GM21737 (cell line): ENCODE measurements around the gene PTGER1.
"Not testable (repeated sequence)": the region's sequence is repeated elsewhere in the genome, so short reads cannot be mapped to it uniquely, and the experiment has no call there.

Experiments used
- ATAC-seq: cut with Tn5 transposase; IDR thresholded peaks from one replicate; pipeline ENCODE4 v1.9.1; 2021; ENCODE audit warnings: mild to moderate bottlenecking, moderate library complexity; ENCODE audit not compliant: unreplicated experiment

Gene PTGER1

GRCh38 chr19:14475251-14476073 is at the start of gene PTGER1:
PTGER1 (minus strand) TSS chr19:14475354; CDS start chr19:14474320, 1,034 bp downstream.
- no peak for ATAC-seq

GRCh38 chr19:14520543-14520942 is 45.4 kb upstream of the PTGER1 start:
- ATAC-seq, result no peak

GRCh38 chr19:14519860-14520407 is 44.8 kb upstream of the PTGER1 start:
- no peak for ATAC-seq

GRCh38 chr19:14519245-14519859 is 44.2 kb upstream of the PTGER1 start:
- no peak for ATAC-seq

GRCh38 chr19:14517840-14518505 is 42.8 kb upstream of the PTGER1 start, which contains the start of gene DNAJB1:
DNAJB1 (minus strand) TSS chr19:14518397; CDS start chr19:14518349, 48 bp downstream.
- ATAC-seq, result peak; percentile 61

- no peak for ATAC-seq
Measured at GRCh38 chr19:14517446-14517839, 42.3 kb upstream of the PTGER1 start.

GRCh38 chr19:14516746-14517438 is 41.7 kb upstream of the PTGER1 start:
- ATAC-seq, result no peak

GRCh38 chr19:14516048-14516534 is 40.9 kb upstream of the PTGER1 start:
- no peak for ATAC-seq

- no peak for ATAC-seq
Measured at GRCh38 chr19:14515501-14516047, 40.4 kb upstream of the PTGER1 start.

GRCh38 chr19:14514215-14514863 is 39.2 kb upstream of the PTGER1 start:
- no peak for ATAC-seq

- no peak for ATAC-seq
Measured at GRCh38 chr19:14512406-14512961, 37.3 kb upstream of the PTGER1 start.

- ATAC-seq, result no peak
Measured at GRCh38 chr19:14511229-14511593, 36.1 kb upstream of the PTGER1 start.

GRCh38 chr19:14510311-14511228 is 35.4 kb upstream of the PTGER1 start:
- no peak for ATAC-seq

- no peak for ATAC-seq
Measured at GRCh38 chr19:14507704-14508542, 32.8 kb upstream of the PTGER1 start.

GRCh38 chr19:14505488-14506239 is 30.5 kb upstream of the PTGER1 start:
- ATAC-seq, result no peak

- not testable (repeated sequence) for ATAC-seq
Measured at GRCh38 chr19:14504575-14504974, 29.4 kb upstream of the PTGER1 start.

- no peak for ATAC-seq
Measured at GRCh38 chr19:14503285-14503684, 28.1 kb upstream of the PTGER1 start.
